Stimulated activated CD8-positive, alpha-beta memory T cell treated with anti-CD3 and anti-CD28 coated beads, Interleukin-15, amount 100 ng/mL, for 48 hours (primary cell): Measurements from ENCODE around the gene TUT4.

Experiments
- DNase-seq, 2 donors: peaks; one replicate each; pipeline ENCODE4 v3.0.0-alpha.2; 2020; ENCODE audit warnings: low read depth in 2 of 2

TUT4 gene

GRCh38 chr1:52574594-52574993 is 21.7 kb upstream of the TUT4 start:
- DNase-seq, result no peak

DNA sequence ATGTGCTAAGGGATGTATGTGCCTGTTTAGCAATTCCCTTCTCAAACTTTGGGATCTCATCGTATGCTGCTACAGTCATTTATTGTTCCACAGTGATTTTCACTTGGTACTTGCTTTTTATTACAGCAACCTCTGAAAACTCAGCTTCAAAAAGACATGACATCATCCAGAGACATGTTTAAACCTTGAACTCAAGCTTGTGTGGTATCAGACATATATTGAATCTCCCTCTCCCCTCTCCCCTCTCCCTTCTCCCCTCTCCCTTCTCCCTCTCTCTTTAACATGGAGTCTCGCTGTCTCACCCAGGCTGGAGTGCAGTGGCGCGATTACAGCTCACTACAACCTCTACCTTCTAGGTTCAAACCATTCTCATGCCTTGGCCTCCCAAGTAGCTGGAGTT is 19.5 kb upstream of the TUT4 start:
- DNase-seq, result no peak

- DNase-seq, result no peak
Observed at GRCh38 chr1:52571783-52572182, 18.9 kb upstream of the TUT4 start.

GRCh38 chr1:52569449-52570210 is 16.7 kb upstream of the TUT4 start:
- no peak for DNase-seq

DNA sequence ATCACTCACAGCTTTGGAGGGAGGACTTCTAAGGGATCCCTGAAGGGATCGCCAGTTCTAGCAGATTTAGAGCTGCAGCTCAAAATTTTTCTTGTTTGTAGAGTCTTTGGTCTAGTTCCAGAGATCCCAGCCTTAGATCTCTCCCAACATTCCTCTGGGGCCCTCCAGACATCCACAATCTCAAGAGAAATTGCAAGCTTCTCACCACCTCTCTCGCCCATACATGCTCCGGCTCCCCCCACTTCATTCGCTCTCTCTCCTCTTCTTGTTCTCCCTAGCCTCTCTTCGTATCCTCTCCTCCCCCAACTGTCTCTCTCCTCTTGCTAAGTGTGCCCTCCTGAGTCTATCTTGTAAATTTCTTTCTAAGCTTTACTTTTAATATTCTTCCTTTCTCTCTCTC is 15.1 kb upstream of the TUT4 start:
- no peak for DNase-seq

DNA sequence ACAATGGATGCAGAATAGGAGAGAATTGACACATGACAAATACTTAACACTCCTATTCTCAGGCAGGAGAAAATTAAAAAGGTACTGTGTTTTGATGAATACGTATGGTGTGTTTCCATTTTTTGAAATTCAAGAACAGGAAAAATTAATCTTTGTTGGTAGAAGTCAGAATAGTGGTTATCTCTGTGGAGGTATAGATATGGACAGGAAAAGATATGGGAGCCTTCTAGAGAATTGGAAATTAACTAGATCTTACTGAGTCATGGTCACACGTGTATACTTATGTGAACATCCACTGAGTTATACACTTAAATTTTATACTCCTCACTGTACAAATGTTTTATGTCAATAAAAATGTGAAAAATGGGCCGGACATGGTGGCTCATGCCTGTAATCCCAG is 9.9 kb upstream of the TUT4 start:
- DNase-seq, result no peak

- no peak for DNase-seq
Observed at GRCh38 chr1:52559875-52560274, 7.0 kb upstream of the TUT4 start.

GRCh38 chr1:52558941-52559340 is 6.0 kb upstream of the TUT4 start:
- no peak for DNase-seq

- DNase-seq, result no peak
Observed at GRCh38 chr1:52556641-52557360, 3.9 kb upstream of the TUT4 start.

DNA sequence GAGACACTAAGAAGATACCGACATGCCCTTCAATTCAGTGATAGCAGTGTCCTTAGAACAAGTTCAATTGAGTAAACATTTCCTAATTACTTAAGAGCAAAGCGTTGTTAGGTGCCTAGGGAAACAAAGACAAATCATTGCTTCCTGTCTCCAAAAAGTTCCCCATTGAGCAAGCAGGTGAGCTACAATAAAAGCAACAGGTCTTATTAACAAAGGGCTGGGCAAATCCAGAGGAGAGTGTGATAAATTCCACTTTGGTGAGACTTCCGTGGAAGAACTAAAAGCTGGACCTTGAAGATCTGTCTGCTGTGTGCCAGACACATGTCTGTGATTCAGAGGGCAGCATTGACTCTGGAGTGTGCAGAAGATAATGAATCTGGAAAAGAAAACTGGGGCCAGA is 1.9 kb upstream of the TUT4 start:
- no peak for DNase-seq

DNA sequence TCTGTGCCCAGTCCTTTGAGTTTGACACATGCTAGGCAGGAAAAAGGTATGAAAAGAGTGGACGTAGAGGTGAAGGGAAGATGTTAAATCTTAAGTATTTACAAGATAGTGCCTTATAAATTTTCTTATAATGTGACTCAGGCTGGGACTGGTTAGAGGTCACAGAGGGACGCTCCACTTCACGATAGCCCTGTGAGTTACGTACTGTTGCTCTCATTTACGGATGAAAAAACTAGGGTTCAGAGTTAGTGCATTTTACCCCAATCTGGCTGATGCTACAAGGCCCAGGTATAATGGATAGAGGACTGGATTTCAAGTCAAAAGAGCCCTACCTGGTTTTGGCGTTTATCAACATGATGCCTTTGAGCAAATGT is 1.4 kb upstream of the TUT4 start:
- DNase-seq, result no peak

- DNase-seq, result peak; percentile 88 to 91
Observed at GRCh38 chr1:52553362-52554266, 722 bp upstream of the TUT4 start.

GRCh38 chr1:52552236-52552504 is 722 bp downstream of the TUT4 start:
- peak; percentile 54 to 58 for DNase-seq

DNA sequence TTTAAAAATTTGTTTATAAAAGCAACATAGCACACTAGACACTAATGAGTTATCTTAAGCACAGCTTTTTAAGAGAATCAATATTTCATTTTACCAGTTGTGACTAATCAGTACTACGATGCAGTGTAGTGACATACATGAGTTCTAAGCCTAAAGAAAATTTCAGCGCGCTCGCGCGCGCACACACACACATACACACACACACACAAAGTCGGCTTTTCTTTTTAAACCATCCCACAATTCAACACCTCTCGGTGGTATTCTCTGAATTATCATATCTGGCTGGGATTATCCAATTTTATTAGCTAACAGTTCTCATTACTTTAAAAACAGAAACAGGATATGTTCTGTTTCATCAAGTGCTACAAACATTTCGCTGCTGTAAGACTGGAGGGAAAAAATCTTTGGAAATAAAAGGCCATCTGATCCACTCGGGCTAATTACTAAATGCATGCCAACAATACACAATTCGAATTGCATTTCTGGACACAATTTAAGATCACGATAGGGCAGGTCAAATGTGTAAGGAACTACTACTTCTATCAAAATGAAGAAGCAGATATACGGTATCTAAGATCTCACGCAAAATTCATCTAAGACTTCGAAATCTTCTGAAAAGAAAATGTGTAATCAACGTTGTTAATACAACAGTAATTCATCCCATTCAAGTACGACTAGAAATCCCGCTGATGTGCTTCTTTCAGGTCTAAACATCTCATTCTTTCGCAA is 1.2 kb downstream of the TUT4 start:
- DNase-seq, result peak in 1 of 2 donors; percentile 22

GRCh38 chr1:52550447-52550846 is 2.4 kb downstream of the TUT4 start:
- DNase-seq, result no peak

GRCh38 chr1:52549267-52549666 is 3.6 kb downstream of the TUT4 start:
- DNase-seq, result no peak

DNA sequence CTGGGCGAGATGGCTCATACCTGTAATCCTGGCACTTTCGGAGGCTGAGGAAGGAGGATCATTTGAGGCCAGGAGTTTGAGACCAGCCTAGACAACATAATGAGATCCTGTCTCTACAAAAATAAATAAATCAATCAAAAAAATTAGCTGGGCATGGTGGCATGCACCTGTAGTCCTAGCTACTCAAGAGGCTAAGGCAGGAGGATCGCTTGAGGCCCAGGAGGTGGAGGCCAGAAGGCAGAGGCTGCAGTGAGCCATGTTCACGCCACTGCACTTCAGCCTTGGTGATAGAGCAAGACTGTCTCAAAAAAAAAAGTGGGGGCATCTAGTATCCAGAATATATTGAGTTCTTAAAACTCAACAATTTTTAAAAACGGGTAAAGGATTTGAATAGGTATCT is 6.0 kb downstream of the TUT4 start:
- no peak for DNase-seq

DNA sequence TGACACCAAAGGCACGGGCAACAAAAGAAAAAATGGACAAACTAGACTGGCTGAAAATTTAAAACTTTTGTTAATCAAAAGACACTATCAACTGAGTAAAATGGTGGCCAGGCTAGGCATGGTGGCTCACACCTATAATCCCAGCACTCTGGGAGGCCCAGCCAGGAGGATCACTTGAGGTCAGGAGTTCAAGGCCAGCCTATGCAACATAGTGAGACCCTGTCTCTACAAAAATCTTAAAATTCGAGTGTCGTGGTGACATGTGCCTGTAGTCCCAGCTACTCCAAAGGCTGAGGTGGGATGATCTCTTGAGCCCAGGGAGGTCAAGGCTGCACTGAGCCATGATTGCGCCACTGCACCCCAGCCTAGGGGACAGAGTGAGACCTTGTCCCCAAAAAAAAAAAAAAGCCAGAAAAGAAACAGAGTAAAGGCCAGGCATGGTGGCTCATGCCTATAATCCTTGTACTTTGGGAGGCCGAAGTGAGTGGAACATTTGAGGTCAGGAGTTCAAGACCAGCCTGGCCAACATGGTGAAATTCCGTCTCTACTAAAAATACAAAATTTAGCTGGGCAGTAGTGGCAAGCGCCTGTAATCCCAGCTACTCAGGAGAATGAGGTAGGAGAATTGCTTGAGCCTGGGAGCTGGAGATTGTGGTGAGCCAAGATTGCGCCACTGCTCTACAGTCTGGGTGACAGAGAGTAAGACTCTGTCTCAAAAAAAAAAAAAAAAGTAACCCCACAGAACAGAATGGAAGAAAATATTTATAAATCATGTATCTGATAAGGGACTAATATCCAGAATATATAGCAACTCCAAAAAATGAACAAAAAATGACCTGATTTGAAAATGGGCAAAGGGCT is 8.0 kb downstream of the TUT4 start:
- DNase-seq, result no peak

DNA sequence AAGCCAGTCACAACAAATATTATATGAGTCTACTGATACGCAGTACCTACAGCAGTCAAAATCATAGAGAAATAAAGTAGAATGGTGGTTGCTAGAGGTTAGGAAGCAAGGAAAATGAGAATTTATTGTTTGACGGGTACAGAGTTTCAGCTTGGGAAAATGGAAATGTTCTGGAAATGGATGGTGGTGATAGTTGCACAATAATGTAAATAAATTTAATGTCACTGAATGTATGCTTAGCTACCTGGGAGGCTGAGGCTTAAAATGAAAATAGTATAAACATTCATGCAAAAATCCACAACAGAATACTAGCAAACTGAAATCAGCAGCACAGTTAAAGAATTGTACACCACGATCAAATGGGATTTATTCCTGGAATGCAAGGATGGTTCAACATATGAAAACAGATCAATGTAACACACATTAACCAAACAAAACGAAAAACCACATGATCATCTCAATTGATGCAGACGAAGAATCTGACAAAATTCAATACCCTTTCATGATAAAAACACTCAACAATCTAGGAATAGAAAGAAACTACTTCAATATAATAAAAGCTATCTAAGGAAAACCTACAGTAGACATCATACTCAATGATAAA is 10.7 kb downstream of the TUT4 start:
- DNase-seq, result no peak

DNA sequence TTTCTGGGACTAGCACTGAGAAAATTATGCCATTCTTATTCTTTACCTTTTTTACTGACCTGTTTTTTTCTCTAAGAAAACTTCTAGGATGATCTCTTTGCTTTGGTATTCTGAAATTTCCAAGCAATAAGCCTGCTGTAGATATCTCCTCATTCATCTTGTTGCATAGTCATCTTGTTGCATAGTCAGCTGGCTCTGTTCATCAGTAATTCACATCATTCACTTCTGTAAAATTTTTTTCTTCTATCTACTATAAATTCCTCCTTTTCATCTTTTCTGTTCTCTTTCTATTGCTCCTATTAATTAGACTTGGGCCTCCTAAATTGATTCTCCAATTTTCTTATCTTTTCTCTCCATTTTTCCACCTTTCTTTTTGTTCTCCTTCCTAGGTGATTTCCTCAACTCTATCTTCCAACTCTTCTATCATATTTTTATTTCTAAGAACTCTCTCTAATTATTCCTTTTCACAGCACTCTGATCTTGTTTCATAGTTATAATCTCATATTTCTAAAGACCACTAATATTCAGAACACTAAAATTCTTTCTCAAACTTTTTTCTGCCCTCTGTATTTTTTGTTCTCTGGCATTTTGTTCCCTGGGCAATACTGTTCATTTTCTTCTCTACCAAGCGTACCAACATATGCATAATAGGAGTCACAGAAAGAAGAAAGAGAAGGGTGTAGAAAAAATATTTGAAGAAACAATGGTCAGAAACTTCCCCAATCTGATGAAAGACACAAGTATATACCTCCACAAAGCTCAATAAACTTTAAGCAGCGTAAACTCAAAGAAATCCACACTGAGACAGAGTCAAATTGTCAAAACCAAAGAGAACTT is 17.7 kb downstream of the TUT4 start:
- DNase-seq, result no peak
